Activated B cell treated with CpG ODN at 0.5 μM for 24 hours (primary cell): Measurements from ENCODE around the gene COL25A1. TPM values are rescaled to one million over a fixed set of nuclear protein-coding genes. Genes with fewer than 3 reads are reported as not detected.

Source experiments
- ATAC-seq: fragments of 200-7000 bp; cut with Tn5 transposase; one replicate; pipeline ENCODE4 v1.10.0; 2021; ENCODE audit warnings: low read depth, mild to moderate bottlenecking, moderate library complexity
- CTCF ChIA-PET: fragments of 350-600 bp; sonication (Branson Sonifier 250); formaldehyde crosslinking; loops from one replicate; lab custom pipeline; 2021; ENCODE audit warnings: antibody characterized with exemption; lab: Charles Lee
- POLR2A ChIA-PET: fragments of 350-600 bp; sonication (Branson Sonifier 250); formaldehyde crosslinking; loops from one replicate; lab custom pipeline; 2021; ENCODE audit warnings: antibody characterized with exemption; lab: Charles Lee
- DNase-seq: peaks from one replicate; pipeline ENCODE4 v3.0.0; 2022
- H3K27ac Mint-ChIP-seq: one replicate; pipeline ENCODE4 v1.8.0; 2020; ENCODE audit warnings: mixed read lengths
- H3K27me3 Mint-ChIP-seq: one replicate; pipeline ENCODE4 v1.8.0; 2021; ENCODE audit warnings: mixed read lengths
- H3K36me3 Mint-ChIP-seq: one replicate; pipeline ENCODE4 v1.8.0; 2021; ENCODE audit warnings: low read depth, mixed read lengths
- H3K4me1 Mint-ChIP-seq: one replicate; pipeline ENCODE4 v1.8.0; 2021; ENCODE audit warnings: mixed read lengths
- H3K4me3 Mint-ChIP-seq: one replicate; pipeline ENCODE4 v1.8.0; 2020; ENCODE audit warnings: mild to moderate bottlenecking, mixed read lengths
- H3K9me3 Mint-ChIP-seq: one replicate; pipeline ENCODE4 v1.8.0; 2020; ENCODE audit warnings: mixed read lengths
- intact Hi-C: fragments of 100-400 bp; cut with micrococcal nuclease; formaldehyde crosslinking; loops from one replicate; pipeline ENCODE4 v1.15.1; 2024
- total RNA-seq: library from RNA; stranded (reverse); gene quantifications from 2 replicates; pipeline ENCODE4 v1.2.3, GENCODE V29; 2022
- TF ChIP-seq, protein P1 (sequence below): fragments of 200-600 bp; IDR thresholded peaks from one replicate; pipeline ENCODE4 v1.8.0; 2022; ENCODE audit warnings: antibody characterized with exemption, mild to moderate bottlenecking

COL25A1 gene
- total RNA-seq, 1 donor from 2014 or later: not detected

DNA sequence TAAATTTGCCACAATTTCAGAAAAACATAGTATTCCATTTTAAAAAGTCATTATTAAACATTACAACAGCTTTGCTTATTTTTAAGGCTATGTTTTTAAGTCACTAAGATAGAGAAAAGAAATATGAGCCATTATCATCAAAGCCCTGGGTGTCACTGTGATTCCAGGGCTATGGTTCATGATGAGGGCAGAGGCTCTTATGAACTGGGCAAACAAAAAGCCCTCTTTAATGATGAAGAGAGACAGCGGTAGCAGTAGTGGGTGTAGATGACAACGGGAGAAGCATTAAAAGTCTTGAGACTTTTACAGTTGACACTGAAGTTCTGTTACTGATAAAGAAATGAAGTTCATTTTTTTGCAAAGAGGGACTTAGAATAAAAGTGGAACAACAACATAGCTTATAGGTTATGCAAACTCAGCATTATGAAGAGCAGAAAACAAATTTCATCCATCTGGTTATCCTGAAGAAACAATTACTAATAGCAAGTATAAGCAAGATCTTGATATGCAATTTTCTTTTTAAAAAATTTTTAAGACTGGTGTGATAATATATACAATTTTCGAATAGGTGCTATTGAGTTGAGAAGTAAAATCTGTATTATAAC lies 336.9 kb downstream of the COL25A1 start:
- POLR2A ChIA-PET: no interaction called here

DNA sequence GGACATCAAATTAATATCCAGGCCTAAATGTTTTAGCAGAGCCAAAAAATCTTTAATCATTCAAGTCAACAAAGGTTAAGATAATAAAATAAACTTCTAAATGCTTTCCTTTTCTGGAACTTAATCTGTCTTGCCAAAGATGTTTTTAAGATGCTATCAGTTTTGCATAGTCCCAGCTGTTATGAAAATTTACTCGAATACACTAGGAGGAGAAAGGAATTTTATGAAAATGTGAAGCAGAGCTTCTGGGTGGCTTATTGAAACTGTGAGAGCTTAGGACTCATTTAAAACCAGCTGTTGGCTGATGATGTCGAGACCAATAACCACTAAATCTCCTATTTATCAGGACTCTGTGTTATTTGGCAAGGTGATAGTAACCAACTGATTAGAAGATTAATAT lies 337.4 kb downstream of the COL25A1 start:
- no peaks in the 10 kb centered on the region for H3K36me3 Mint-ChIP-seq
- POLR2A ChIA-PET: no interaction called here
- H3K4me1 Mint-ChIP-seq: no peaks in the 10 kb centered on the region
- no peak overlapping the region for H3K4me3 Mint-ChIP-seq
- DNase-seq: no peak
- H3K27me3 Mint-ChIP-seq: no peaks in the 10 kb centered on the region
- CTCF ChIA-PET: no interaction called here
- no peak overlapping the region for H3K27ac Mint-ChIP-seq
- intact Hi-C loops: no loop called here
- ATAC-seq: no peak
- TF ChIP-seq, protein P1, sequence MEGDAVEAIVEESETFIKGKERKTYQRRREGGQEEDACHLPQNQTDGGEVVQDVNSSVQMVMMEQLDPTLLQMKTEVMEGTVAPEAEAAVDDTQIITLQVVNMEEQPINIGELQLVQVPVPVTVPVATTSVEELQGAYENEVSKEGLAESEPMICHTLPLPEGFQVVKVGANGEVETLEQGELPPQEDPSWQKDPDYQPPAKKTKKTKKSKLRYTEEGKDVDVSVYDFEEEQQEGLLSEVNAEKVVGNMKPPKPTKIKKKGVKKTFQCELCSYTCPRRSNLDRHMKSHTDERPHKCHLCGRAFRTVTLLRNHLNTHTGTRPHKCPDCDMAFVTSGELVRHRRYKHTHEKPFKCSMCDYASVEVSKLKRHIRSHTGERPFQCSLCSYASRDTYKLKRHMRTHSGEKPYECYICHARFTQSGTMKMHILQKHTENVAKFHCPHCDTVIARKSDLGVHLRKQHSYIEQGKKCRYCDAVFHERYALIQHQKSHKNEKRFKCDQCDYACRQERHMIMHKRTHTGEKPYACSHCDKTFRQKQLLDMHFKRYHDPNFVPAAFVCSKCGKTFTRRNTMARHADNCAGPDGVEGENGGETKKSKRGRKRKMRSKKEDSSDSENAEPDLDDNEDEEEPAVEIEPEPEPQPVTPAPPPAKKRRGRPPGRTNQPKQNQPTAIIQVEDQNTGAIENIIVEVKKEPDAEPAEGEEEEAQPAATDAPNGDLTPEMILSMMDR: no peak
- H3K9me3 Mint-ChIP-seq: no peaks in the 10 kb centered on the region

More for the DNA sequence above, 336.9 kb downstream of the COL25A1 start:
- no peaks in the 10 kb centered on the region for H3K36me3 Mint-ChIP-seq
- no peaks in the 10 kb centered on the region for H3K4me1 Mint-ChIP-seq
- no peak for ATAC-seq
- no peak overlapping the region for H3K27ac Mint-ChIP-seq
- no peaks in the 10 kb centered on the region for H3K9me3 Mint-ChIP-seq
- DNase-seq: no peak
- intact Hi-C loops: no loop called here
- no peaks in the 10 kb centered on the region for H3K27me3 Mint-ChIP-seq
- CTCF ChIA-PET: no interaction called here
- H3K4me3 Mint-ChIP-seq: no peak overlapping the region
- TF ChIP-seq, protein P1: no peak

DNA sequence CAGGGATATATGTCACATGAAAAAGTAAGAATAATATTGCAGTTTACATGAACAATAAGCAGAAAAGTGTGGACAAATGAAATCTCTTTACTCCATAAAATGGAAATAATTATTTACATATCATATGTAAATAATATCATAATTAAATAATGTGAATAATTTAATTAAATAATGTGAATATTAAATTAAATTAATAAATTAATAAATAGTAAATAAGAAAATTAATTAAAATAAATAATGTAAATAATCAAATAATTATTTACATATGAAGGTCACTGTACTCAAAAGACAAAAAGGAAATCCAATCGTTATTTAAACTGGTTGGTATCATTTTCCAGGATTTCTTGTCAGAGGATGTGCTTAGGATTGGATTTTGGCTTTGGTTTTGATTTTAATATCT lies 338.5 kb downstream of the COL25A1 start:
- CTCF ChIA-PET: no interaction called here
- H3K4me3 Mint-ChIP-seq: no peak overlapping the region
- H3K9me3 Mint-ChIP-seq: no peaks in the 10 kb centered on the region
- H3K36me3 Mint-ChIP-seq: no peaks in the 10 kb centered on the region
- H3K27me3 Mint-ChIP-seq: no peaks in the 10 kb centered on the region
- POLR2A ChIA-PET: no interaction called here
- DNase-seq: no peak
- no peaks in the 10 kb centered on the region for H3K4me1 Mint-ChIP-seq
- TF ChIP-seq, protein P1: no peak
- ATAC-seq: no peak
- no peak overlapping the region for H3K27ac Mint-ChIP-seq
- intact Hi-C loops: no loop called here

DNA sequence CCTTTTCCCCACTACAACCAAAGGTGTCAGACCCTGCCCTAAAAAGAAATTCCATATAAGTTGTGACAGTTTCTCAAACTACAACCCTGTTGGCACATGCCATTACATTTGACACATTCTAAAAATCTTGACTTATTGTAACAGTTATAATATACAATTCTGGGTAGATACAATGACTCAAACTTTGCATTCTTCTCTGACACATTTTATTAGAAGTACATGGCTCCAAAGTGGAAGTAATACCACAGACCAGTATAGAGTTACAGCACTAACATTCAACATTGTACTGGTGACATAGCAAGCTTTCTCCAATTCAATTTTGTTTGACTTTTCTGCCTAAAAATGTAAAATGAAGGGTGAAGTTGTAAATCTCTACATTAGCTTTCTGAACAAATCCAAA lies 343.0 kb downstream of the COL25A1 start:
- Mint-ChIP-seq H3K27ac (no peak overlapping the region), H3K36me3 (no peaks in the 10 kb centered on the region), H3K4me1 (no peaks in the 10 kb centered on the region), H3K9me3 (no peaks in the 10 kb centered on the region), H3K4me3 (no peak overlapping the region), H3K27me3 (no peaks in the 10 kb centered on the region)
- CTCF ChIA-PET: no interaction called here
- TF ChIP-seq, protein P1: no peak
- intact Hi-C loops: no loop called here
- ATAC-seq (no peak), DNase-seq (no peak)
- POLR2A ChIA-PET: no interaction called here

DNA sequence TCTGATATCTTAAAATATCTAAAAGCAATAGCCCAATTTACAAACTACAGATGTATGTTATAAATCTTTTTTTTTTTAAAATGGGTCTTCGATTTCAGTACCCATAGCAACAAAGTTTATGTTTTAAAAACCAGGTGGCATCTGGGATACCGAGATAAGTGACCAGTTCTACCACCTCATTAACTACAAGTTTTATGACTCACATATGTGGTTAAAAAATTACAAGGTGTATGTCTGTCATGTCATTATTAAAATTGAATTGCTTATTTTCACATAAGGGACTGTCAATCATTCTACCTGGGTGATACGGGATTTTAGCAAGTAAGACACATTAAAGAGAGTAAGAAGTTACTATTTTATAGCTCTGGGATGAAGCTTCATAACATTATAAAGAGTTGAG lies 347.6 kb downstream of the COL25A1 start:
- ATAC-seq (no peak), DNase-seq (no peak)
- Mint-ChIP-seq H3K27me3 (no peaks in the 10 kb centered on the region), H3K4me3 (no peak overlapping the region), H3K4me1 (no peaks in the 10 kb centered on the region), H3K36me3 (no peaks in the 10 kb centered on the region), H3K27ac (no peak overlapping the region), H3K9me3 (no peaks in the 10 kb centered on the region)
- CTCF ChIA-PET: no interaction called here
- intact Hi-C loops: no loop called here
- TF ChIP-seq, protein P1: no peak
- POLR2A ChIA-PET: no interaction called here
